ENCODE measurements around the gene MAP7.

MAP7 gene

DNA sequence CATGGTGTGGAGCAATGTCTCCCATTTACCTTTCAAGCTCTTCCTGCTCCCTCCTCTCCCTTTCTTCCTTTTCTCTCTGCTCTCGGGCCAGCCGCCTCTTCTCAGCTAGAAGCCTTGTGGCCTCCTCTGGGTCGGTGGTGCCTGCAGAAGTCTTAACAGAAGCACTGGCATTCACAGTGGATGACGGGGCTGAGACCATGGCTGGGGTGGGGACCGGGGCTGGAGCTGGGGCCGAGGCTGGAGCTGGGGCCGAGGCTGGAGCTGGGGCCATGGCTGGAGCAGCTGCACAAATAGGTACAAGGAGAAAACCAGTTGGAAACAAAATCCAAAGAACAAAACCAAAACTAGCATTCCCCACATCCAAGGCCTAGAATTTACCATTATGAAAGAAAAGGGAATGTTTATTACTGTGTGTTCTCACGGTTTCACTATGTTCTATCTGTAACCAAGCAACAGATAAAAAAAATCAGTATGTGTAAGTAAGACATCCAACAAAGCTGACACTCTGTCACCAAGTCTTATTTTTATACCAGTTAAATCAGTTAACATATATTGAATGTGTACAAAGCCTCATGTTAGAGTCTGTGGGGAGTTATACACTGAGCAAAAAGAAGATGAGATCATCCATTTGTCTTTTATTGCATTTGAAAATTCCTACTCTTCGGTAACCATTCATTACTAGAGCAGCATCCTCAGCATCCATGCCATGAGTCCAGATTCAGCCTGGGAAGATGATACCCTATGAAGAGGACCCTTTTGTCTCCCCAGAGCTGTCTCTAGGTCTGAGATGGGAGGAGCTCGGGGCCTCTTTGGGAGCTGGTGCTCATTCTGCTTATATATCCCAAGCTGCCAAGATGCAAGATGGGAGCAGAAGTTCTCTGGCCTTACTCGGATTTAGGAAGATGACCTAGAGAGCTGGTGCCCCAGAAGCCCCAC is 187.5 kb downstream of the MAP7 start:
- POLR2A ChIA-PET: interaction anchor here (0.5 kb wide), 1 partner anchor 145 kb away, joined by 3 read pairs; no protein-coding TSS in a partner anchor
- DNase-seq (ENCODE audit: low read depth, low spot score): no peak
- no peak overlapping the region for H3K4me3 ChIP-seq (ENCODE audit: low read depth, low read length)
- TF ChIP-seq, protein P1, sequence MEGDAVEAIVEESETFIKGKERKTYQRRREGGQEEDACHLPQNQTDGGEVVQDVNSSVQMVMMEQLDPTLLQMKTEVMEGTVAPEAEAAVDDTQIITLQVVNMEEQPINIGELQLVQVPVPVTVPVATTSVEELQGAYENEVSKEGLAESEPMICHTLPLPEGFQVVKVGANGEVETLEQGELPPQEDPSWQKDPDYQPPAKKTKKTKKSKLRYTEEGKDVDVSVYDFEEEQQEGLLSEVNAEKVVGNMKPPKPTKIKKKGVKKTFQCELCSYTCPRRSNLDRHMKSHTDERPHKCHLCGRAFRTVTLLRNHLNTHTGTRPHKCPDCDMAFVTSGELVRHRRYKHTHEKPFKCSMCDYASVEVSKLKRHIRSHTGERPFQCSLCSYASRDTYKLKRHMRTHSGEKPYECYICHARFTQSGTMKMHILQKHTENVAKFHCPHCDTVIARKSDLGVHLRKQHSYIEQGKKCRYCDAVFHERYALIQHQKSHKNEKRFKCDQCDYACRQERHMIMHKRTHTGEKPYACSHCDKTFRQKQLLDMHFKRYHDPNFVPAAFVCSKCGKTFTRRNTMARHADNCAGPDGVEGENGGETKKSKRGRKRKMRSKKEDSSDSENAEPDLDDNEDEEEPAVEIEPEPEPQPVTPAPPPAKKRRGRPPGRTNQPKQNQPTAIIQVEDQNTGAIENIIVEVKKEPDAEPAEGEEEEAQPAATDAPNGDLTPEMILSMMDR (IDR thresholded peaks at IDR 0.05; ENCODE audit: insufficient read depth, low read length, missing control alignments): no peak
- CTCF ChIA-PET: no interaction called here

DNA sequence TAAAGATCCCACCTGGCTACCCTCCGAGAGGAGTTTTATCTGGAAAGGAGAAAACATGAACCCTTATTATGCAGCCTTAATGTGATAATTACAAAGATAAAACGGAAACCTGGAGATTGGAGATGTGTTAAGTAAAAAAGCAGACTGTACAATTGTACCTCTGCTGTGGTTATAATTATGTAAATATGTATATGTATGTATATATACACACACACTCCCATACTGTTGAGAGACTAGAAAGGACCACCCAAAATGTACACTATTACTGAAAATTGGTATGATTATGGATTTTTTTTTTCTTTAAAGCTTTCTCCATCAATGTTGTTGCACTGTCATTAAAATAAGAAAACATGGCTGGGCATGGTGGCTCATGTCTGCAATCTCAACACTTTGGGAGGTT is 188.4 kb downstream of the MAP7 start:
- POLR2A ChIA-PET: no interaction called here
- TF ChIP-seq, protein P1 (IDR thresholded peaks at IDR 0.05; ENCODE audit: insufficient read depth, low read length, missing control alignments): no peak
- no peak for DNase-seq (ENCODE audit: low read depth, low spot score)
- CTCF ChIA-PET: no interaction called here
- H3K4me3 ChIP-seq (ENCODE audit: low read depth, low read length): no peak overlapping the region

DNA sequence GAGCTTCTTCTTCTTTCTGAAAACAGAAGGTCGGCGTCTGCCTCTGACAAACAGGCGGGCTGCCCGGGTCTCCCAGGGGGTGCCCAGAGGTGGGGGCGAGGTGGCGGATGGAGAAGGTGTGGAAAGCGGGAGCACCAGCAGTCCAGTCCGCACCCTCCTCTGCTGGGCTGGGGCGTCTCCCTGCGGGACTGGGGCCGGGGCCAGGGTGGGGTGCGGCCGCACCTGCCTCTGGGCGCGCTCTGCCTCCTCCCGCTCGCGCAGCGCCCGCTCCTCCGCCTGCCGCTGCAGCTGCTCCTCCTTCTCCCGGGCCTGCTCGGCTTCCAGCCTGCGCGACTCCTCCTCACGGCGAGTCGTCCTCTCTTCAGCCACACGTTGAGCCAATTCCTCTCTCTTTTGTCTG is 189.4 kb downstream of the MAP7 start:
- ChIA-PET POLR2A (no interaction called here), CTCF (no interaction called here)
- TF ChIP-seq, protein P1 (IDR thresholded peaks at IDR 0.05; ENCODE audit: insufficient read depth, low read length, missing control alignments): no peak
- no peak for DNase-seq (ENCODE audit: low read depth, low spot score)
- no peak overlapping the region for H3K4me3 ChIP-seq (ENCODE audit: low read depth, low read length)

DNA sequence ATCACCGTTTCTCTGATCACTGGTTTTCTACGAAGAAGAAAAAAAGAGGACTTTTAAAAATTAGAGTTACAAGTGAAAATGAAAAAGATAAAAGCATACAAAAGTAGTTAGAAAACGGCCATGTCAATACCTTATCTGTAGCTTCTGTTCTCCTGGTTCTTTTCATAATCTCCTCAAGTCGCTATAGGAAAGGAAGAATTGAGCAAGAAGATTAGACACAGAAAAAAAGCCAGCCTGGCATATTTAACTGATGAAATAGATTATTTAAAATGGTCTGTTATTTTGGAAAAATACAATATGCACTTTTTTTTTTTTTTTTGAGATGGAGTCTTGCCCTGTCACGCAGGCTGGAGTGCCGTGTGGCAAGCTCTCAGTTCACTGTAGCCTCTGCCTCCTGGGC is 190.4 kb downstream of the MAP7 start:
- CTCF ChIA-PET: no interaction called here
- TF ChIP-seq, protein P1 (IDR thresholded peaks at IDR 0.05; ENCODE audit: insufficient read depth, low read length, missing control alignments): no peak
- H3K4me3 ChIP-seq (ENCODE audit: low read depth, low read length): no peak overlapping the region
- POLR2A ChIA-PET: no interaction called here
- DNase-seq (ENCODE audit: low read depth, low spot score): no peak

DNA sequence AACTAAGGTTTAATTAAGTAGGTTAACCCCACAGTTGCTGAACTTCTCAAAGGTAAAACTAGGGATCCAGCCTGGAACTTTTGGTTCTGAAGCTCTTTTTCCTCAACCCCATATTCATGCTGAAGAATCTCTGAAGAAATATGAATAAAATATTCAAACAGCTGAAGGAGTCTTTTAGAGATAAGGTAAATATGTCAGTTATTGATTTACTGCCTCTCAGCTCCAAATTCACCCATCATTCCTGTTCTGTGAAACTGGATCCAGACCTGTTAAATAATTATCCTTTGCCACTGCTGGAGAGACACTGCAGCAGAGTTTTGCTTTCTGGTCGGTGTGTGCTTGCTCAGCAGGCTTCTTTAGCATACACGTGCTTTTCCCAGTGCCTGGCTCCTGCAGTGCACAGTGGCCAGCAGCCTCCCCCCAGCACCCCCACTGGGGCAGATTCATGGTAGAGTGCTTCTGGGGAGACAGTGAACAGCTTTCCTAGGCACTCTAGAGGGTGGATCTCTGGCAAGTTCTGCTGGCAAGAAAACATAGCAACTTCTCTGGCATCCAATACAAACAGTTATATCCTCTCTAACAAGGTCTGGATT is 198.6 kb downstream of the MAP7 start:
- ChIA-PET POLR2A (no interaction called here), CTCF (no interaction called here)
- no peak for DNase-seq (ENCODE audit: low read depth, low spot score)

DNA sequence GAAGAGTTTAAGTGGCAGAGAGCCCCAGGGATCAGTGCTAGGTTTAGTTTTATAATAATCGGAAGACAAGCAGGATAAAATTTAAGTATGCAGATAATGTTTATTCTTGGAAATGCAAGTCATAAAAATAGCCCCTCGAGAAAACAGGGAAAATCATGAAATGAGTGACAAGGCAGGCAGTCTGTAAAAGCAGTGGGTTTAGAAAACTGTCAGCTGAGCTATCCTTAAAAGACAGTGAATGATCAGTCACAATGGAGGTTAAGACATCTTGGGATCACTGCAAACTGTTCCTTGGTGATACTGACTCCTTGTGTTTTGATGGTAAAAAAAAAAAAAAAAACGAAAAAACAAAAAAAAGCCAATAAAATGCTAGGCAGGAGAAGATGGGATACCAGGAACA is 199.3 kb downstream of the MAP7 start:
- ChIA-PET CTCF (no interaction called here), POLR2A (no interaction called here)
- TF ChIP-seq, protein P1 (IDR thresholded peaks at IDR 0.05; ENCODE audit: insufficient read depth, low read length, missing control alignments): no peak
- no peak overlapping the region for H3K4me3 ChIP-seq (ENCODE audit: low read depth, low read length)
- DNase-seq (ENCODE audit: low read depth, low spot score): no peak

More for the DNA sequence above, 198.6 kb downstream of the MAP7 start:
- TF ChIP-seq, protein P1 (IDR thresholded peaks at IDR 0.05; ENCODE audit: insufficient read depth, low read length, missing control alignments): no peak
- no peak overlapping the region for H3K4me3 ChIP-seq (ENCODE audit: low read depth, low read length)
